ENCODE data around the gene RAB7B.

The RAB7B gene

GRCh38 chr1:205965036-205965884 lies 37.9 kb downstream of the RAB7B start:
- no peak overlapping the region for H3K4me3 ChIP-seq (ENCODE audit: low read depth in 1 of 2, low read length in 1 of 2)
- H3K4me1 ChIP-seq (ENCODE audit: control insufficient read depth in 1 of 2, insufficient read depth in 1 of 2, low read depth in 1 of 2, low read length in 1 of 2), result no peaks in the 10 kb centered on the region
- no peaks in the 10 kb centered on the region for H3K9me3 ChIP-seq
- no peaks in the 10 kb centered on the region for H3K36me3 ChIP-seq
- H3K27ac ChIP-seq, result no peak overlapping the region
- H3K27me3 ChIP-seq, result peaks cover 14% of the 10 kb centered on the region
- TF ChIP-seq CTCF (IDR thresholded peaks at IDR 0.05), result no peak

- H3K9me3 ChIP-seq, result no peaks in the 10 kb centered on the region
- TF ChIP-seq CTCF (IDR thresholded peaks at IDR 0.05), result no peak
- no peak overlapping the region for H3K27ac ChIP-seq
- no peaks in the 10 kb centered on the region for H3K4me1 ChIP-seq (ENCODE audit: control insufficient read depth in 1 of 2, insufficient read depth in 1 of 2, low read depth in 1 of 2, low read length in 1 of 2)
- peaks cover 22% of the 10 kb centered on the region for H3K27me3 ChIP-seq
- no peak overlapping the region for H3K4me3 ChIP-seq (ENCODE audit: low read depth in 1 of 2, low read length in 1 of 2)
- H3K36me3 ChIP-seq, result no peaks in the 10 kb centered on the region
These were observed 39.6 kb downstream of the RAB7B start for GRCh38 chr1:205963352-205964155.

- no peak for TF ChIP-seq CTCF (IDR thresholded peaks at IDR 0.05)
- H3K27ac ChIP-seq, result no peak overlapping the region
- no peaks in the 10 kb centered on the region for H3K4me1 ChIP-seq (ENCODE audit: control insufficient read depth in 1 of 2, insufficient read depth in 1 of 2, low read depth in 1 of 2, low read length in 1 of 2)
- H3K9me3 ChIP-seq, result no peaks in the 10 kb centered on the region
- no peaks in the 10 kb centered on the region for H3K36me3 ChIP-seq
- peaks cover 22% of the 10 kb centered on the region for H3K27me3 ChIP-seq
- no peak overlapping the region for H3K4me3 ChIP-seq (ENCODE audit: low read depth in 1 of 2, low read length in 1 of 2)
These were observed 40.4 kb downstream of the RAB7B start for GRCh38 chr1:205962821-205963221.

- Histone ChIP-seq H3K4me3 (ENCODE audit: low read depth in 1 of 2, low read length in 1 of 2) (no peak overlapping the region), H3K4me1 (ENCODE audit: control insufficient read depth in 1 of 2, insufficient read depth in 1 of 2, low read depth in 1 of 2, low read length in 1 of 2) (no peaks in the 10 kb centered on the region), H3K36me3 (no peaks in the 10 kb centered on the region), H3K9me3 (no peaks in the 10 kb centered on the region), H3K27ac (no peak overlapping the region), H3K27me3 (peaks cover 22% of the 10 kb centered on the region)
- no peak for TF ChIP-seq CTCF (IDR thresholded peaks at IDR 0.05)
These were observed 41.0 kb downstream of the RAB7B start for GRCh38 chr1:205961991-205962820.

- H3K4me1 ChIP-seq (ENCODE audit: control insufficient read depth in 1 of 2, insufficient read depth in 1 of 2, low read depth in 1 of 2, low read length in 1 of 2), result no peaks in the 10 kb centered on the region
- peaks cover 24% of the 10 kb centered on the region for H3K27me3 ChIP-seq
- H3K4me3 ChIP-seq (ENCODE audit: low read depth in 1 of 2, low read length in 1 of 2), result no peak overlapping the region
- no peaks in the 10 kb centered on the region for H3K9me3 ChIP-seq
- H3K27ac ChIP-seq, result no peak overlapping the region
- no peak for TF ChIP-seq CTCF (IDR thresholded peaks at IDR 0.05)
- no peaks in the 10 kb centered on the region for H3K36me3 ChIP-seq
These were observed 41.8 kb downstream of the RAB7B start for GRCh38 chr1:205961405-205961804.
